Measurements from ENCODE around the gene POTEJ.
"Not testable (repeated sequence)": the region's sequence is repeated elsewhere in the genome, so short reads cannot be mapped to it uniquely, and the experiment has no call there.

Gene POTEJ
- total RNA-seq: 0 reads per million in 9 experiments

DNA sequence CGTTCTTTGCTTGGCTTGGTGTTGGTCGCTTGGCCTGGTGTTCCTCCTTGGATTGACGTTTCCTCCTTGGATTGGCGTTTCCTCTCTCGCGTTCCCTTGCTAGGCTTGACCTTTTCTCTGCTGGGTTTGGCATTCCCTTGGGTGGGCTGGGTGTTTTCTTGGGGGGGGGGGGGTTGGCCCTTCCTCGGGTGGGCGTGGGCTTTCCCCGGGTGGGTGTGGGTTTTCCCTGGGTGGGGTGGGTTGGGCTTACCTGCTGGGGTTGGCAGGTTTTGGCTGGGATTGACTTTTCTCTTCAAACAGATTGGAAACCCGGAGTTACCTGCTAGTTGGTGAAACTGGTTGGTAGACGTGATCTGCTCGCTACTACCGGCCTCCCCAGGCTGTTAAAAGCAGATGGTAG, at the start of gene POTEJ:
TSS of gene POTEJ (plus strand) at position 301 of the 400 bp plus-strand sequence. CDS start at position 394, 93 bp downstream.
- H3K27ac Mint-ChIP-seq; ATAC-seq (replicated peaks); DNase-seq; H3K36me3 Mint-ChIP-seq (ENCODE audit: insufficient read depth); H3K4me1 Mint-ChIP-seq (ENCODE audit: low read depth in 2 of 2); H3K27me3 Mint-ChIP-seq; H3K9me3 Mint-ChIP-seq; H3K4me3 Mint-ChIP-seq: not testable (repeated sequence)

DNA sequence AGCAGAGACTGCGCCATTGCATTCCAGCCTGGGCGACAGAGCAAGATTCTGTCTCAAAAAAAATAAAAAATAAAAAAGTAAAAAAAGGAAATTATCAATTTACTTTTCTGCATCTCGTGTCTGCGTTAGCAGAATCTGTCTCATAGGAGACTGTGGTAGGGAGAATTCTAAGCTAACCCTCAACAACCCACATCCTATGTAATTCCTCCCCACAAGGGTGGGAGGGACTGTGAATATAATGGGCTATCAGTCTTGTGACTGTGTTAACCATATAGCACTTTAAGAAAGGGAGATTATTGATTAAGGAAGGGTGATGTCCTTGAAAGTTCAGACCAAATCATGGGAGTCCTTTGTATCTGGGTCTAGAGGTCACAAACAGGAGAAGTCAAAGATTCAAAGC, 45.1 kb upstream of the POTEJ start:
- H3K36me3 Mint-ChIP-seq (ENCODE audit: insufficient read depth); DNase-seq; H3K27ac Mint-ChIP-seq; H3K27me3 Mint-ChIP-seq; H3K4me1 Mint-ChIP-seq (ENCODE audit: low read depth in 2 of 2); H3K9me3 Mint-ChIP-seq; H3K4me3 Mint-ChIP-seq: not testable (repeated sequence)
- peak; percentile 67 for ATAC-seq (replicated peaks)

DNA sequence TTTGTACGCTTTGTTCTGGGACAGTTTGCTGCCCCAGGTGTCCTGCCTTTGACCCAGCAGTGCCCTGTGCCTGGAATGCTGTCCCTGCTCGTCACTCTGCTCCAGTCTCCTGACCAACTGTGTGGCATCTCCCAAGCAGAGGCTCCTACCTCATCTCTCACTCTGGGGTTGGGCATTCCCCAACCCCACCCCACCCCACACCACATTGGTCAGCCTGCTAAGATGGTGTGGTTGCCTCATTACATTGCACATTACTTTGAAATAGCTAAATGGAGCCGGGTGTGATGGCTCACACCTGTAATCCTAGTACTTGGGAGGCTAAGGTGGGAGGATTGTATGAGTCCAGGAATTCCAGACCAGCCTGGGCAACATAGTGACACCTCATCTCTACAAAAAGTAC, 39.3 kb upstream of the POTEJ start:
- not testable (repeated sequence) for DNase-seq; ATAC-seq (replicated peaks); H3K4me1 Mint-ChIP-seq (ENCODE audit: low read depth in 2 of 2); H3K4me3 Mint-ChIP-seq; H3K27me3 Mint-ChIP-seq; H3K36me3 Mint-ChIP-seq (ENCODE audit: insufficient read depth); H3K27ac Mint-ChIP-seq; H3K9me3 Mint-ChIP-seq

DNA sequence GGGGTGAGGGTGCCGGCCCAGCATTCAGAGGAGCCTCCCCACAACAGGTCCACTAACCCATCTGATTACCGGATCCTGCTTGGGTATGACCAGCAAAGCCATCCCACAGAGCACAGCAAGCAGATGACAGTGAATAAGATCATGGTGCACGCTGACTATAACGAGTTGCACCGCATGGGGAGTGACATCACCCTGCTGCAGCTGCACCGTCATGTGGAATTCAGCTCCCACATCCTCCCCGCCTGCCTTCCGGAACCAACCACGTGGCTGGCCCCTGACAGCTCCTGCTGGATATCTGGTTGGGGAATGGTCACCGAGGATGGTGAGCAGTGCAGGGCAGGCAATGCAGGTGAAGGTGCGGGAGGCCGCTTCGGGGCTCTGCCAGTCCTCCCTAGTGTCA, 37.0 kb upstream of the POTEJ start:
- not testable (repeated sequence) for H3K27ac Mint-ChIP-seq; ATAC-seq (replicated peaks); H3K9me3 Mint-ChIP-seq; DNase-seq; H3K4me1 Mint-ChIP-seq (ENCODE audit: low read depth in 2 of 2); H3K27me3 Mint-ChIP-seq; H3K4me3 Mint-ChIP-seq; H3K36me3 Mint-ChIP-seq (ENCODE audit: insufficient read depth)

DNA sequence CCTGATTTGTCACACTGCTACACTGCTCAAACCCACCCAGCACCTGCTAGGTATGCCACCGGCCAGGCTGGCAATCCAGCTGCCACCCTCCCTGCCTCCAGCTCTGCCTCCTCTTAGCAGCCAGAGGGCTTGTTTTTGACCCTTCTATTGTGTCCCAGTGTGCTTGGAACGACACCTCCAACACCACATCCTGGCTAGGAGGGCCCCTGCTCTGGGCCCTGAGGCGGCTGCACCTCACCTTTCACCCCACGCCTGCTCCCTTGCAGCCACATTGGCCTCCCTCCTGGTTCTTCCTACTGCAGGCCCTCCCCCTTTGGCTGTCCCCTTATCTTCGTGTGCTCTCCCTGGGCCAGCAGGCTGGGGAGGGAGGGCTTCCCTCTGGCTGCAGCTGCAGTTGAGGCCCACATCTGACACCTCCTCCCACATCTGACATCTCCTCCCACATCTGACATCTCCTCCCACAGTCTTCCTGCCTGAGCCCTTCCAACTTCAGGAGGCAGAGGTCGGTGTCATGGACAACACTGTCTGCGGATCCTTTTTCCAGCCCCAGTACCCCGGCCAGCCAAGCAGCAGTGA, 34.9 kb upstream of the POTEJ start:
- not testable (repeated sequence) for H3K27me3 Mint-ChIP-seq; H3K9me3 Mint-ChIP-seq; H3K27ac Mint-ChIP-seq; H3K4me1 Mint-ChIP-seq (ENCODE audit: low read depth in 2 of 2); H3K36me3 Mint-ChIP-seq (ENCODE audit: insufficient read depth); H3K4me3 Mint-ChIP-seq; DNase-seq
- peak; percentile 46 for ATAC-seq (replicated peaks)

DNA sequence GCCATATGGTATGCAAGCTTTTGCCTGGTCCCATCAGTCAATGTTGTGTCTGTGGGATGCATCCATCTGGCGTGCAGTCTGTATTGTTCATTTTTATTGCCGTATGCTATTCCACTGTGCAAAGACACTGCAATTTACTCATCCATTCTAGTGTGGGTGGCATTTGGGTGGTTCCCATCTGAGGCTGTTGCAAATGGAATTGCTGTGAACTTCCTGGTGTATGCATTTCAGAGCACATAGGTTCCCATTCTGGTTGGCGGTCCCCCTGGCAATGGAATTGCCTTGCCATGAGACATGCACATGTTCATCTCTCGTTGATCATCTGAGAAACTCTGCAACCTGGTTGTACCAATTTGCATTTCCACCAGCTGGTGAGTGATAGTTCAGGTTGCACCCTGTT, 33.7 kb upstream of the POTEJ start:
- not testable (repeated sequence) for ATAC-seq (replicated peaks); H3K4me1 Mint-ChIP-seq (ENCODE audit: low read depth in 2 of 2)

DNA sequence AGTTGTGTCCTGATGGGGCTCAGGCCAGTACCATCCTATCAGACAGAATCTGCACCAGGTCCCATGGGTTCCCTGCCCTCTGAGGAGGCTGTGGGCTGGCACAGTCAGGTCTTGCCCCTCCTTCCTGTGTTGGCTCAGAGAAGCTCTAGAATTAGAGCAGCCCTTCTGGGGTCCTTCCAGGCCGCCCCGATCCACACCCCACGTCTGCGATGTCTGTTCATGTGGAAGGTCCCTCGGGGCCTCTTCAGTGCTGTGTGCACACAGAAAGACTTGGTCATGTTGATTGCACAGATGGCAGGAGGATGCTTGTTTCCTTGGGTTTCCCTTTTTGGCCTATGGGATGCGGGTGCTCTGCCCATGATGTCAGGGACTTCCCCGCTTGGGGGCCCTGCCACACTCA, 32.1 kb upstream of the POTEJ start:
- H3K27me3 Mint-ChIP-seq; H3K4me3 Mint-ChIP-seq; H3K4me1 Mint-ChIP-seq (ENCODE audit: low read depth in 2 of 2); H3K9me3 Mint-ChIP-seq; H3K36me3 Mint-ChIP-seq (ENCODE audit: insufficient read depth); DNase-seq; H3K27ac Mint-ChIP-seq; ATAC-seq (replicated peaks): not testable (repeated sequence)

More for the DNA sequence above, 33.7 kb upstream of the POTEJ start:
- H3K9me3 Mint-ChIP-seq; H3K27ac Mint-ChIP-seq; H3K36me3 Mint-ChIP-seq (ENCODE audit: insufficient read depth); H3K27me3 Mint-ChIP-seq; DNase-seq; H3K4me3 Mint-ChIP-seq: not testable (repeated sequence)

DNA sequence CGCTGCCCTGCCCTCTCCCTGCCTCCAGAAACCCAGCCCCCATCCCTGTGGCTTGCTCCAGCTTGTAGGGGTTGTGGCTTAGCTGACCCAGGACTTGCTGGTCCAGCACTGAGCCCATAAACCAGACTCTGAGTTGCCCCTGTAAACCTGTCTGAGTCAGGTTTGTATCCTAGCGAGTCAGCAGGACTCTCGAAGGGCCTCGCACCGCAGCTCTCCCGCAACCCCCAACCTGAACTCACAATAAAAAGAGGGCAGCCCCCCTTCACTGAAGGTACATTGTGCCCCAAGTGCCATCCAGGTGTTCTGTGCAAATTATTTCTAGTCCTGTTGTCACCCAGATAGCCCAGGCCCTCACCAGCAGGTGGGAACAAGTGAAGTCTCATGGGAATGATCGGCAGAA, 29.7 kb upstream of the POTEJ start:
- not testable (repeated sequence) for H3K9me3 Mint-ChIP-seq; H3K27me3 Mint-ChIP-seq; H3K36me3 Mint-ChIP-seq (ENCODE audit: insufficient read depth); H3K4me1 Mint-ChIP-seq (ENCODE audit: low read depth in 2 of 2); ATAC-seq (replicated peaks); H3K27ac Mint-ChIP-seq; DNase-seq; H3K4me3 Mint-ChIP-seq

DNA sequence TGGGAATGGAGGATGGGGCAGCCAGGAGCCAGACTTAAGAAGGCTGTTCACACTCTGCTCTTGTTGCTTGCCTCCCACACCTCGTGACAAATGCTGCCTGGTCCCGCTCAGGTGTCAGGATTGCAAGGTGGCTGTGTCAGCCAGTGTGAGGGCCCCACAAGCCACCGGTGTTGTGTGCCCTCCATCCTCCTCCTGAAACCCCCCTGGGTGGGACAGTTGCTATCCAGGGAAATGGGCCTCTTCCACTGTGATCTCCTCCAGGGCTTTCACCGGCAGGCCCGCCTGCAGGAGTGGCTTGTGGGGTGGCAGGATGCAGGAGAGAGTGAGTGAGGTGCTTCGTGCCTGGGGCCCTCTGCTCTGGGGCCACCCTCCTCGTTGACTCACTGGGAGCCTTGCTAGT, 28.3 kb upstream of the POTEJ start:
- ATAC-seq (replicated peaks); H3K27ac Mint-ChIP-seq; DNase-seq; H3K4me3 Mint-ChIP-seq; H3K36me3 Mint-ChIP-seq (ENCODE audit: insufficient read depth); H3K9me3 Mint-ChIP-seq; H3K27me3 Mint-ChIP-seq; H3K4me1 Mint-ChIP-seq (ENCODE audit: low read depth in 2 of 2): not testable (repeated sequence)

DNA sequence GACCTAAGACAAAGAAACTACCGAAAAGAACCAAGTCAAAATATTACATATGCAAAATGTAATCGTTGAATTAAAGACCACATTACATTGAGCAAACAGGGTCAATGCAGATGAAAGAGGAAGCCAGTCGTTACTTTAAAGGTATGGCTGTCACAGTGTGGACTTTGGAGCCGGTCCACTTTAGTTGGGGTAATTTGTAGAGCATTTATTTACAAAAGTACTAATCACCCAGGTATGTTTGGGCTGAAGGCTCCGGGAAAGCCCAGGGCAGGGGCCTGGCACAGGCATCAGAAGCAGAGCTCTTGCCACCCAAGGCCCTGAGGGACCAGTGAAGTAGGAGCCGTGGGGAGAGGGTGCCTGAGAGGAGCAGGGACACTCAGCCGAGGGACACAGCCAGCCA, 27.7 kb upstream of the POTEJ start:
- not testable (repeated sequence) for H3K27ac Mint-ChIP-seq; H3K9me3 Mint-ChIP-seq; H3K4me3 Mint-ChIP-seq; H3K4me1 Mint-ChIP-seq (ENCODE audit: low read depth in 2 of 2); H3K36me3 Mint-ChIP-seq (ENCODE audit: insufficient read depth); DNase-seq; H3K27me3 Mint-ChIP-seq; ATAC-seq (replicated peaks)

DNA sequence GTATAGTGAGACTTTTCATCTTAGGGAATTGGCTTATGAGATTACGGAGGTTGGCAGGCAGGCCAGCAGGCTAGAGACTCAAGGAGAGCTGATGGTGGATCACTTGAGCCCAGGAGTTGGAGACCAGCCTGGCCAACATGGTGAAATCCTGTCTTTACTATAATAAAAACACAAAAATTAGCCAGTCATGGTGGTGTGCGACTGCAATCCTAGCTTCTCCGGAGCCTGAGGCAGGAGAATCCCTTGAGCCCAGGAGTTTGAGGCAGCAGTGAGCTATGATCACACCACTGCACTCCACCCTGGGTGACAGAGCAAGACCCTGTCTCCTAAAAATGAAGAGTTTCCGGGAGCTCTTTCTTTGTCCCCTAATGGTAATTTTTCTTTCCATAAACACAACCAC, 26.5 kb upstream of the POTEJ start:
- H3K4me1 Mint-ChIP-seq (ENCODE audit: low read depth in 2 of 2); H3K27ac Mint-ChIP-seq; H3K9me3 Mint-ChIP-seq; H3K27me3 Mint-ChIP-seq; ATAC-seq (replicated peaks); DNase-seq; H3K4me3 Mint-ChIP-seq; H3K36me3 Mint-ChIP-seq (ENCODE audit: insufficient read depth): not testable (repeated sequence)

DNA sequence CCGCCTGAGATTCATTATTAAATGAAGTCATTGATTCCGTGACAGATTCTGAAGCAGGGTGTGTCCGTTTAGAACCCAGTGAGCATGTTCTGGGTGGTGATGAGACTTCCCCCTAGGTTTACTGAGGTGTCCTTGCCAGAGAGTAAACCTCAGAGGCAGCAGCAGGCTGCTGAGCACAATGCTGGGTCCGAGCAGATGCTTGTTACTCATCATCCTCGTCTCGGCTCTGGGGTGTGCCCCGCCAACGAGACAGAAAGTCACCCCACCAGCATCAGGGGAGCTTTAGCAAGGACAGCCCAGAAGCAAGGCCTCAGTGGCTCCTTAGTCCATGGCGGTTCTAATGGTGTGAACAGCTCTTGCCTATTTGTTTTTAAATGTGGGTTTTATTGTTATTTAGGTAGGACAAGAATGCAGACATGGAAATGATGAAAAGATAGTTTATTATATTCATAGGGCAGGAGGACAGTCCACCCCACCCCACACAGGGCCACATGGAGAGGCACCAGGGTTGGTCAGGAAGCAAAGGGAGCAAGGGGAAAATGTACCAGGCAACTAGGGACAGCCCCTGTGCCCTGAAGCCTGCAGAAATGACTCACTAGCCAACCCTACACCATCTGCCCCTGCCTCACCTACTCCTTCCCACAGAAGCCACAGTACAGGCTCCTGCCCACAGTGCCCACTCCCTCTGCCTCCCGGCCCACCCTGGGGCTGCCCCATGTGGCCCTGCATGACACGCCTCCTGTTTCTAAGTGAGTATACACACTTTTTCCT, 22.4 kb upstream of the POTEJ start:
- peak; percentile 85 for ATAC-seq (replicated peaks)
- H3K4me3 Mint-ChIP-seq; H3K9me3 Mint-ChIP-seq; H3K4me1 Mint-ChIP-seq (ENCODE audit: low read depth in 2 of 2); H3K36me3 Mint-ChIP-seq (ENCODE audit: insufficient read depth); H3K27ac Mint-ChIP-seq; H3K27me3 Mint-ChIP-seq; DNase-seq: not testable (repeated sequence)

DNA sequence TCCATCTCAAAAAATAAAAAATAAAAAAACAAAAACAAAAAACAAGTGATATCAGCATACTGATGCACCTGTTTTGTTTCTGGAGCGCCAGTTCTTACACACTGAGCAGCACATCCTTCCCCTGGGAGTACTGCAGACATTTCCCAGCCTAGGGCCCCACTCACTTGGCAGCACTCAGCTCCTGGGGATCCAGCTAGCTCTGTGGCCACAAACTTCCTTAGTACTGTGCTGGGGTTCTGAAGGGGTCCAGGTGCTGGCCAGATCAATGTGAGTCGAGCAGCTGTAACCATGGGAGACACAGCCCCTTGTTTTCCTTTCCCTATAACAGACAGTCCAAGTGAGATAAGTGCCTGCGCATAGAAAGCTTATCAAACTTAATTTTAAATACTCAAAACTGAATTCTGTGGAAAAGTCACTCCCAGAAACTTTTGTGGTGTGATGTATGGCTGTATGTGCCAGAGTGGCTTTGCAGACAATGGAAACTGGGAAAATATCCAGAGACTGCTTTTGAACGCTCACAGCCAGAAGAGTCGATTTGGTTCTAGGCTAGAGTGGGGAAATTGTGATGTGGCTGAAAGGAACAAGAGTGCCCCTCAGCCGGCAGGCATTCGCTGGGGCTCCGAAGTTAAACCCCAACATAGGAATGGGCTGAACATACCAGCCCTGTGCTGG, 20.9 kb upstream of the POTEJ start:
- not testable (repeated sequence) for H3K36me3 Mint-ChIP-seq (ENCODE audit: insufficient read depth); H3K27me3 Mint-ChIP-seq; H3K9me3 Mint-ChIP-seq; H3K4me3 Mint-ChIP-seq; H3K27ac Mint-ChIP-seq; DNase-seq; ATAC-seq (replicated peaks); H3K4me1 Mint-ChIP-seq (ENCODE audit: low read depth in 2 of 2)

DNA sequence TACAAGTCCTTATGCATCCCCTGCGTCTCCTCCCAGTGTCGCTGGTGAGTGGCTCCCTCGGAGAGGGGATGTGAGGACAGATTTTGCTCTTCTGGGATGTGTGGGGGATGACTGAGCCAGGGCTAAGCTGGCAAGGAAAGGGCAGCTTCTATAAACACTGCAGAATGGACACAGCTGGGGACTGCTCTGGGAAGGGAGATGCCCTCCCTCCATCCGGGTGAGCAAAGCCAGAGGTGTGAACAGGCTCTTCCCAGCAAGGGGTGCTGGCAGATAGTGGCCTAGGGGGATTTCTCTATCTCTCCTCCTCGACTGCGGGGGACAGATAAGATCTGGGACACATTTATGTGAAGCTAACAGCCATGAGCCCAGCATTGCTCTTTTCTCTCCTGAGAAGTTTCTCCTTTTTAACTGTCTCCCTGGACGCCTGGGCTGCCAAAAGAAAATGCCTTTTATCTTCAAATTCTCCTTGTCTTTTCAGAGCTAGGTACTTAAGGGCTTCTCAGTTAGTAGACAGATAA, 20.3 kb upstream of the POTEJ start:
- not testable (repeated sequence) for H3K4me3 Mint-ChIP-seq; H3K27ac Mint-ChIP-seq; DNase-seq; H3K4me1 Mint-ChIP-seq (ENCODE audit: low read depth in 2 of 2); H3K27me3 Mint-ChIP-seq; ATAC-seq (replicated peaks); H3K36me3 Mint-ChIP-seq (ENCODE audit: insufficient read depth); H3K9me3 Mint-ChIP-seq
